GM19351 (cell line): ENCODE measurements around the gene TTC7B.

Experiments
- ATAC-seq: cut with Tn5 transposase; IDR thresholded peaks from one replicate; pipeline ENCODE4 v1.9.1; 2021; ENCODE audit warnings: mild to moderate bottlenecking, moderate library complexity; ENCODE audit not compliant: unreplicated experiment

Gene TTC7B

DNA sequence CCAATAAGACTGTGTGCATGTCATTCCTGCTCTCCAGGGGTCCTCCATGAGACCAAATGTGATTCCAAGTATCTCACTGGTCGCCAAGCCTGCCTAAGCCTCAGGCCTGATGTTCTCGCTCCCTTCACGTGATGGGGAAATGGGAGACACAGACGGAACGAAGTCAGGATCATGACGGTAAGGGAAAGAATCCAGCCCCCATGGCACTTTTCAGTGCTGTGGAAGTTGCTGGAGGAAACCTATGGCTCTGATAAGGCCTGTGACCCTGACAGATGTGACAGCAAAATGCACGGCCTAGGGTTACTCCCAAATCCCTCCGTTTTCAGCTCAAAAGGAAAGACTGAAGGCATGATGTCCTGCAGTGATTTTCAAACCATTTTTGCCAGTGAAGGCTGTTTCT is 234.5 kb downstream of the TTC7B start:
- no peak for ATAC-seq

DNA sequence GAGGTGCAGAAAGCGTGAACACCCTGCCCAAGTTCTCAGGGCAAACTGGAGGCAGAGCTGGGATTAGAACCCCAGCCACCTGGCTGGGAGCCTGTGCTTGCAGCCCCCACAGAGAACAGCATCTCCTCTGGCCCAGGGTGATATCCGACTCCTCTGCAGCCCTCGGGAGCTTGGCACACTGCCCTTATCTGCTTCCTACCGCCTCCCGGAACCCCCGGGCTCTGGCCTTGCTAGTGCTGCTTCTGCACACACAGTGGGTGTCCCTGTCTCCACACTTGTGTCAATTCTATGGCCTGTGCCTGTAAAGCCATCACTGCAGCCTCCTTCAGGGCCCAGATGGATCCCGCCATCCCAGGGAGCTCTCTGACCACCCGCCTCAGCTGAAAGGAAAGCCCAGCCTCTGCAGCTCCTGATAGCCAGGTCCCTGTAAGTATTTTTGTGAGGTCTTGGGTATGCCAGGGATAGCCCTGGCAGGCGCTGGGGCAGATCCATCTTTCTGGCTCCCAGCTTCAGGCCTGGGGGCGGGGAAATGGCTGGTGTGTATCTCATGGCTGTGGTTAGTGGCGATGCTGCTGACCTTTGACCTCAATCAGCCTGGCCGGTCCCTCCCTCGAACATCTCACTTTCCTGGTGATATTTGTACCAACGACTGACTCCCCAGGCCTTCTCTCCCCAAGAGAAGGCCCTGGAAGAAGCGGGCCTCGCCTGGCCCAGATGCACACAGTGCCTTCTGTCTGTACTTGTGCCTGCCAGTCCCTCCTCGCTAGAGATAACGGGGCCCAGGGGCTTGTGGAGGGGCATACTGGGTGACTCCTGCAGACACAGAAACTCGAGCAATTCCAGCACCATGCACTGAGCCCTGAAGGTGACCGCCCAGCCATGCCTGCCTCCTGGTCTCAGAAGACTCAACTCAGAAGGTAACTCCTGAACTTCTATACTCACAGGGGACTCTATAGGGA is 235.6 kb downstream of the TTC7B start:
- no peak for ATAC-seq

DNA sequence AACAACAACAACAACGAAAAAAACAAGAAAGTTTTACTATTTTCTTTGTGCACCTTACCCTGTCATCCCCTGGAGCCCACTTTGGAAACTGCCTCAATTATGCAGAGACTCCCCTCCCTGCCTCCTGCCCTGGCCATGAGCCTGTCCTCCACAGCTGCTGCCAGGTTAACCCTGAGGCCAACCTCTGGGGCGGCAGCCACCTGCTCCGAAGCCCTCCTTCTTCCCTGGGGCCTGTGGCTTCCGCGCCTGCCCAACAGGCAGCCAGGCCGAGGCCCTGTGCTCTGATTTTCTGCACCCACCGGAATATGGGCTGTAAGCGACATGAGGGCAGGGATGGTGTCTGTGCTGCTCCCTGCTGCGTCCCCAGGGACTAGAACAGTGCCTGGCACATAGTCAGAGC is 236.4 kb downstream of the TTC7B start:
- ATAC-seq = no peak

DNA sequence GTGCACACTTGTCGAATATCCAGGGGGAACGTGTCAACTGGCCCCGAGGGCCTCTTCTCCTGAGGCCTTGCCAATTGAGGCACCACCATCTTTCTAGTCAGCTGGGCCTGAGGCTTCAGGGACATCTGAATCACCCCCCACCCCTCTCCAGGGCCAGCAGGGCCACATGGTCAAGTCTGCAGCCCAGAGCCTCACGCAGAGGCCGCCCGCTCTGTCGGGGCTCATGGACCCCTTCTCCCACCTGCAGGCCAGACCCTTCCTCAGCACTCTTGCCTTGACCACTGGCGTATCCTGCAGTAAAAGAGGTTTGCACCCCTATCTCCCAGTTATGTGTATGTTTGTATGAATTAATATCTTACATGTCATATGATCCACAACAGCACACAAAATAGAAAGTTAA is 237.1 kb downstream of the TTC7B start:
- ATAC-seq = no peak

DNA sequence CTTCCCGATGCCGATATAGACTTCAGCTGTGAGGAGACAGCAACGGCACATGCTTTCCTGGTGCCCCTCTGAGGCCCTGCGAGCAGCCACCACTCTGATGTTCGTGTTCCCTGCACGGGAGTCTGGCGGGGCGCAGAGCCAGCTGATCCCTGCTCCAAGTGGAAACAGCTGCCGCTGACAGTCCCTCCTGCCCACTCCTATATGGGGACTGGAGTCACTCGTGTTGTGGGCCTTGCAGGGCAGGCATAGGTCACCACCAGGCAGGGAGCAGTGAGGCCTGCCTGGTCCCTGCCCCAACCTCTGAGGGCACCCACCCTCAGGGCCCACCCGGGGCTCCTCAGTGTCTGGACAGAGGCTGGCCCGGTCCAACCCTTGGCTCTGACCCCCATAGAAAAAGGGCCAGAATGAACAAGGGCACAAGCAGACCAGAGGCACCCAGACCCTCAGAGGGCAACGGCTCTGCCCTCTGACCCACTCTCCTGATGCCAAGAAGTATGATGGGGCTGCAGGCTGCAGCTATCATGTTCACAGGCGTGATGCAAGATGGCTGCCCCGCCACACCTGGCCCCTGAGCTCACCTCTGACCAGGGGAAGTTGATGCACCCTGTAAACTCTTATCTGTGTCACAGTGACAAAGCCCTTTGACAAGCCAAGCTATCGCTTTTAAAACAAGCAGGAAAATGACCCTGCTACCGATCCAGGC is 237.8 kb downstream of the TTC7B start:
- no peak for ATAC-seq

DNA sequence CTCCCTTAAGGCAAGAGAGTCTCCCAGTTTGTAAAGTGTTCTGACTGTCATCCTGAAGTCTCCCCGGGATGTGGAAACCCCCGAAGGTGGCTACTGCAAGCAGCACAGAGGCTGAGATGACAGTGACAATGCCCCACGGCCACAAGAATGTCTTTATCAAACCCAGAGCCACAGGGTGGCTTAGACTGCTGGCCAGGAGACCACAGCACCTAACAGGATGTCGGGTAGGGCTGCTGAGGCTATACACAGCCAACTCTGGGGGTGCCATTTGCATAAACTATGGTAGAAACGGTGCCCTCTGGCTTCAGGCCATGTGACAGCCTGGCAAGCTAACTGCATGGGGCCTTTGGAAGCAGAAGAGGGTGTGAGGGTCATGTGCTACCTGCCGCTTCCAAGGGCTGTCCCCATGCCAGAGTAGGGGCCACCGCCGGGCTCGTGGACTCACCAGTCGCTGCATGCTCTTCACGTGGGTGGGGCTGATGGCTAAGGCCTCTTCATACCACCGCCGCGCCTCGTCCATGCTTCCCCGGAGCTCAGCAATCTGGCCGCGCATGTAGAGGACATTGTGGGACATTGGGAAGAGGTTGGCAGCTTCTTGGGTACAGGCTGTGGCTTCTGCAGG is 238.5 kb downstream of the TTC7B start:
- no peak for ATAC-seq

DNA sequence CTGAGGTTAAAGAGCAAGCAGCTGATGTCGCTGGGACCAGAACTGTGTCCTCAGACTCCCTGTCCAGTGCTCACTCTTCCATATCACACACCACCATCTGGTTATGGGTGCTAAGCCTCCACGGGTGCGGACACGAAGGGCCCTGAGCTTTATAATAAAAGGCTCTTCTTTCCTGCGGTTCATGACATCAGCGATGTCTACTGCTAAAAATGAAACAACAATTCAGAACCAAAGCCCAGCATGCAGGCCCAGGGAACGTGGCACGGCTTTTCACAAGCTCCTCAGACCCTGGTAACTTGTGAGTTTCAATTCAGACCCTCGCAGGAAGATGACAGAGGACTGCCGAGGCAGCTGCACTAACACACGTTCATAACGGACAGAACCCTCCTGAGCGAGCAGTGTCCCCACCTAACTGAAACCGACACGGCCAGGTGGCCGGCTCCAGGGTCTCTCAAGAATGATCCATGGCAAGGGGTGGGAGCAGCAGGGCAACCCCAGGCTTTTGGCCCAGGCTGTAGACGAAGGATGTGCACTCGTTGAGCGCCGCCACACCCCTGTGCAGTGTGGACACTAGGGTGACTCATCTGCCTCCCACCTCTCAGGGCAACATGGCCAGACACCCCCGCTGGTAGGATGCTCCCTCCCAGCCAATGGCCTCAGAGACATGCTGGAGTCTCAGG is 239.1 kb downstream of the TTC7B start:
- ATAC-seq = no peak

DNA sequence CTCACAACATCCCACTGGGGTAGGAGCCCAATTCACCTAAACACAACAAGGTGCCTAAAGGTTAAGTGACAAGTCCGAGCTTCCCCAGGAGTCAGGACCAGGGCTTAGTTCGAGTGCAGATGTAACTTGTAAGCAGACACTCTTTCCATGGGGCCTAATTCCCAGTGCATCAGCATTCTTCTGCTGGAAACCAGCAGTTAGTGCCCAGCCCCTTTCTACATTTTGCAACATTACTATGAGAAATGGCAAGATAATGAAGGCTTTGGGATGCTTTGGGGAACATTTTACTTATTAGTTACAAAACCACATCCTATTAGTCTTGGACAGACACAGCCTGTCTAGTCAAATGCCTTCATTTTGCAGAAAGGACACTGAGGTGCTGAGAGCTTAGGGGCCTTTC is 239.6 kb downstream of the TTC7B start:
- no peak for ATAC-seq

DNA sequence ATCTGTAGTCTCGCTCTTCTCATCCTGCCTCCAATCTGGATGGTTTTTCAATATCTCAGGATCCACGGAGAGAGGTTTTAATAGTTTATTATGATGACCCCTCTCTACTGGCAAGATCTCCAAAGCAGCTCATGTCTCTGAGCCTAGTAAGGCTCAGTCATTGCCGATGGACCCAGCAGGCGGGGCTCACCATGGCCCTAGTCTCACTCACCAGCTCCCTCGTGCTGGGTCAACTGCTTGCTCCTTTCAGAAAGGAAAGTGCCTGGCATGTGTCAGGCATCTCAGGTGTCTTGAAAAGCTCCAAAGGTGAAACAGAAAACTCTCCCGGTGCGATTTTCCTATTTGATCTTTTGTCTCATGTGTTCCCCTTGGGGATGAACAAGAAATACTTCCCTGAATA is 240.4 kb downstream of the TTC7B start:
- no peak for ATAC-seq

DNA sequence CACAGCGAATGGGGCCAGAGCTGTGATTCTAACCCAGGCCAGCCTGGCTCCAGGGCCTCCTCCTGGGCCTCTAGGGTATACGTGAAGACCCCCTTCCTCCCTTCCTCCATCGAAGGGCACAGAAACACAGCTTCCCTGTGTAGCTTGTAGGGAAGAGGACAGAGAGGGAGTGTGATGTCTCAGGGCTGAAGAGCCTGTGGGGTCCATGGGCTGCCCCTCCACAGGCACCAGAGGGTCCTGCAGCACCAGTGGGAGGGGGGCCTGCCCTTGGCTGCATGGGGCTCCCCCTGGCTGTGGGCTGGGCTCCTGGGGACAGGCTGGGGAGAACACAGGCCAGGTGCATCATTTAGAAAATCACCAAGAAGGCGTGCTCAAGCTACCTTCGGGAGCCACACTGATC is 240.9 kb downstream of the TTC7B start:
- ATAC-seq = no peak

DNA sequence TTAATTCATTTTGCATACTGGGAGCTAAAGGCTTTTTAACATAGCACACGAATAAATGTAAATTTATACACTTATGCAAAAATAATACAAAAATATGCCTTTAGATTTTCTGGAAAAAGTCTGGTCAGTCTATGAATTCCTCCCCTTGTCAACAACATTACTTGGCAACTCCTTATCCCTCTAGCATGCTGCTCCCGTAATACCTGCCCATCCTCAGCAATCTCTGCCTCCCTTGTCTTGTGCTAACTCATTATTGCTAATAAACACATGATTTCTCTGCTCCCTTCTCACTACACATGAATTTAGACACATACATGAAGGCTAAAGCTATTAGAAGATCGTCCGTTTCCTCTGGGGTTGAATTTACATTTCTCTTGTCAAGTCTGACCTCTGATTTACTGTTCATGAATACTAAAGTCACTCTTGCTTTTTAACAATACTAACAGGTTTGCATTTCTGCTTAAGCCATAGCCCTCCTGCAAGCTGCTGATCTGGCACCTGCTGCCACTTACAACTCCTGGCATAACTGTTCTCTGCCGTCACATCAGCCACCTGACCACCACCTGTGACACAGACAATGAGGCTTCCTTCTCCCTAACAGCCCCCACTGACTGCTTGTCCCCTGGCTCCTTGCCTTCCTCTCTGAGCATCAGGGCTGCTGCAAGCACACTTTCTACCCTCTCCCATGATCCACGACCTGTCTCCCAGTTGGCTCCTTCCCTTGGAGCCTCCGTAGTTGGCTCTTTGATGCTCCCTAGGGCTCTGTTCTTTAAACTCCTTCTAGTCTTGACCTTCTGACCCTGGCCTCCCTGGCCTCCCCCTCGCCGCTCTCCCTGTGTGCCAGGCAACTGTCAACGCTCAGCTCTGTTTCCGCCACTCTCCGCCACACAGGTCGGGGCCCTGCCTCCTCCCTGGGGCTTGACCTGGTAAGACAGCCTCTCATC is 241.8 kb downstream of the TTC7B start:
- ATAC-seq = no peak

DNA sequence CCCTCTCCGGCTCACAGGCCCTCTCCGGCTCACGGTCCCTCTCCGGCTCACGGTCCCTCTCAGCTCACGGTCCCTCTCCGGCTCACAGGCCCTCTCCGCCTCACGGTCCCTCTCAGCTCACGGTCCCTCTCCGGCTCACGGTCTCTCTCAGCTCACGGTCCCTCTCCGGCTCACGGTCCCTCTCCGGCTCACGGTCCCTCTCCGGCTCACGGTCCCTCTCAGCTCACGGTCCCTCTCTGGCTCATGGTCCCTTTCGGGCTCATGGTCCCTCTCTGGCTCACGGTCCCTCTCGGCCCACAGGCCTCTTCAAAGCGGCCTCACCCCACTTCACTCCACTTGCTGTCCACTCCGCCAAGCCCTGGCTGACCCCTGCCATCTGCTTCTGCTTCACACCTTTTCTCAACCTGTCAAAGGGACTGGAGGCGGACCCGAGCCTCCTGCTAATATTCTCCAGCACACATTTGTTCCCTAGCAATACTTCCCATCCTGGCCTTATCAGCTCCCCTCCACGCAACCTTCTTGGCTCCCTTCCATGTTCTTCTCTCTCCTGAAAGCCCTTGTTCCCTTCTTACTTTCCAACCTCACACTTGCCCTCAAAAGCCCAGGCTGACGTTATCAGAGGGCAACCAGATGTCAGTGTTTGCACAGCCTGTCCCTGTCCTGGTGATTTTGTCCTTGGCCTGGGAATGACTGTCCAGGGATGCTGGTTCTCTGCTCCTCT is 242.7 kb downstream of the TTC7B start:
- ATAC-seq = no peak

DNA sequence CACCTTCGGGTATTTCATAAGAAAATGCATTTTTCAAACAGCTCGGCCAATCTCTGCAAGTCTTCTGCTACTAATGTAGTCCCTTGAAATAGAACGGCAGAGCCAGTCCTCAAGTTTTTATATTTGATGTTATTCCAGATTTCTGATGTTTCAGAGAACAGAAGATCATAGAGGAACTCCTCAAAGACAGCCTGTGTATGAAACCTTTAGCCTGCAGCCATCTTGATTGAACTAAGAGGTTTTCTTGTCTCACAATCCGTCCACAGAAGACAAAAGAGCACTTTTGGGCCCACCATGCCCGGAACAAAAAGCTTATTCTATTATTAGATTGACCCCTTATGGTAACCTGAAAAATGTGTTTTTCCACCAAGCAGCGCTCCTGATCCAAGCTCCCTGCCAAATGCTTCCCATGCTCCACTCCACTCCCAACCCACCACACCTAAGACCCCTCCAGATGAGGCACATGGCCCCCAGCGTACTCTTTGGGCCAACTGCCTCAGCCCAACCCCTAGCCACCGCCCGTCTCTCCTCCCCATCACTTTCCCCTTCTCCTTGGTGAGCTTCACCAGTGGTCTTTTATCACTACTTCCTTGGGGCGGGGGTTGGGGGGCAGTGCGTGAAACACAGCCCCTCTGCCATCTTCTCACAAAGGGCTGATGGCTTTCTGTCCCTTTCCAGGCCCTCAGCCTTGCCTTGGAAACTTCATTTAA is 243.6 kb downstream of the TTC7B start:
- no peak for ATAC-seq

DNA sequence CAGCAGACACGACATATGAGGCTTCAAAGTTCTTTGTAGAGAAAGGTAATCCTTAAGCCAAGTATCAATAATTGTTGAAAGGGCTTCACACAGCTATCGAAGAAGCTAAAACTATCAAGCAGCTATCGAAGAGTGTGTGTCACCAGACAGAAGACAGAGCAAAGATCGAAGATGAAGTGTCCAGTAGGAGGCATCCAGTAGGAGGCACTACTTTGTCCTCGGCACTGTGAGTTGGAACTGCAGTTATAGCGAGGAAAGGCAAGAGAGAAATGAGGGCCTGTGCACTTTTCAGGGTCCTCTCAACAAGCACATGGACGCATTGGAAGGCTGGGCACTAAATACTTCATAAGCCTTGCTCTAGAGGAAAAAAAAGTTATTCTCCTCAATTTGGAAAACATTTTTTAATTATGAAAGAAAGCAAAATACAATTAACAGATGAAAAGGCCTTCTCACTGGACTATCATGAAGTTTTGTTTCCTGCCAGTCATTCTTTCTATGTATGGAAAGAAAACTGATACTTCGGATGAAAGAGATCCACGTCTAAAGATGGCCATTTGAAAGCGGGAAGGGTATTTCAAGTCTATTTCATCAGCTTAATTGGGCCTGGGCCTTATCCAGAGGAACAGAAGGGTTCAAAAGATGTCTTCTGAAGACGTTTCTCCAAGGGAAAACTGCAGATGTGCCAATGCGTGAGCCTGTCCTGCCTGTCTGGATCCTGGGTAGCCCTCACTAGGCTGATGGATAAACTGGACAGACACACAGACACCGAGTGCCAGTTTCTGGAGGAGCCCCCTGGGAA is 244.9 kb downstream of the TTC7B start:
- no peak for ATAC-seq

DNA sequence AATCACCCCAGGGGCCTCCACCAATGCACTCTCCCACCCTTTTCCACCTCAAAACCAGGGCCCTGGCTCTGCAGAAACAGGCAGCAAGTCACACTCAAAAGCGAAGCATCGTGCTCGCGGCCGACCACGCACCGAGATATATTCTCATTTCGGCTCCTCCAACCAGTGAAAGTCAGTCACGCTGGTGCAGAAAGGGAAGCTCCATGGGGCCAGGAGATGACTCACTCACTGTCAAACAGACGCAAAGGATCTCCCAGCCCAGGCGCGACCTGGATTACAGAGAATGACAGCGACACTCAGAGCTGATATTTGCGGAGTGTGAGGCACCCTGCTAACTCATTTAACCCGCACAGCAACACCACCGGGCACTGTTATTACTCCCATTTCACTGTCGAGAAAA is 245.8 kb downstream of the TTC7B start:
- ATAC-seq = no peak

DNA sequence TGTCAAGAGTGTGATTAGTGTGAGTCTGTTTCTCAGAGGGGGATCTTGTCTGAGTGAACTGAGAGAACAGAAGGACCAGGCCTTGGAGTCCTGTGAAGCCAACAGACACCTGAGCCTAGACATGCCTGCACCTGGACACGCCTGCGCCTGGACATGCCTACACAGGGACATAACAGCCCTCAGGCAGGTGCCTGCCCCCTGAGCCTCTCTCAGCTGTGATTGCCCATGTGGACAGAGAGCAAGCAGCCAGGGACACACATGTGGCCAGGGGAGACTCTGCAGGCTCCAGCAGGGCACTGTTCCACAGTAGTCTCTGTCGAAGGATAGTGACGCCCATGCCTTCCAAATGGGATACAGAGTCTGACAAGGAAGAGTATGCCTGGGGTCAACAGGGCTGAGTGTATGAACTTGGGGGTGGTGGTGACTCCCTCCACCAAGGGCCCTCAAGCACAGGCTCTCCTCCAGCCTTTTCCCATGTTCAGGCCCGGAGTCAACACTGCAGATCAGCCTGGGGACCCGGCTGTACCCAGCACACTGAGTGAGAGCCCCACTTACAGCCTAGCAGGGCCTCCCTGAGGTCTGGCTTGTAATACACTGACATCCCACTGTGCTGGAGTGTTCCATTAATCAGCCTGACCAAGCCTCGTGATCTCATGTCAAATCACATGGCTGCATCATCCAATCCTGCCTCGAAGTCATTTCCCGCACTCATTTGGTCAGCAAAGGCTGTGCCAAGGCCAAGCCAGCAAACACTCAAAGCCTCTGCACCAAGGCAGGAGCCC is 246.4 kb downstream of the TTC7B start:
- no peak for ATAC-seq

DNA sequence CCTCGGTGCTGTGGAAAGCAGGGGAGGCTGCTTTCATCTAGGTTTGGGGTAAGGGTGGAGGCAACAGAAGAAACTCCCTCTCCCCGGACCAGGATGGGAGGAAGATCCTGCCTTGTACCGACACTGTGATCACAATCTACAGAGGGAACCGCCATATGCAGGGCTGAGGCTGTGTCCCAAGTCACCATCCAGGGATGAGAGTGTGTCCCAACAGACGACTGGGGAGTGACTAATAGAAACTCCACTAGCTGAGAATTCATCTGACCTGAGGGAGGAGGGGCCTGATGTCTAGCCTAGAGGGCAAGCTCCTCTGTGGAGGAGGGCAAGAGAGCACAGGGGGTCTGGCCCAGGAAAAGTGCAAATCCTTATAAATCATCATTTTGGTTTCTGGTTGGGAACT is 247.0 kb downstream of the TTC7B start:
- no peak for ATAC-seq
